Uterus (tissue), 2 donors: ENCODE measurements around the gene SKI.

Experiments
- POLR2A ChIP-seq, 2 donors: fragments of 450-650 bp; IDR thresholded peaks; one replicate each; pipeline ENCODE4 v1.6.1; 2016; ENCODE audit warnings: antibody characterized with exemption in 2 of 2, mild to moderate bottlenecking in 1 of 2, moderate library complexity in 1 of 2
- TF ChIP-seq, protein P1 (sequence below), 4 experiments: fragments of 200-600 bp in 2 of 4; fragments of 450-650 bp in 2 of 4; sonication (generic) in 2 of 4; IDR thresholded peaks; one replicate each; pipeline ENCODE4 v1.5.1; 2016 to 2019; ENCODE audit warnings: antibody characterized with exemption in 4 of 4, mild to moderate bottlenecking in 2 of 4, moderate library complexity in 1 of 4

DNA sequence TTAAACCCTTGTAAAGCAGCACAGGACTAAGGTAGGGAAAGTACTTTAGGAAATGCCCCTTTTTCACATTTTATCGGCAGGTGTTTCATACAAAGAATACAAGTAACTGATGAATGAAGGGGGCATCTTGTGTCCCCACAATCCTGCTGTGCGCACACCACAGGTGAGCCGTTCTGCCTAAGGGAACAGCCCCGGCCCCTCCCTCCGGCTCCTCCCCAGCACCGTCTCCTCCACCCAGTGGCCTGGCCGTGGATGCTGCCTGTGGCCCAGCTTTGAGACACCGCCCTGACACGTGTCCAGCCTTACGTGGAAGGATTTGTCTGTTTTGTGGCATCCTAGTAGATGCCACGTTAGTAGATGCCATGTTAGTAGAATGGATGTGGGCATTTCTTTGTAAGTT lies 46.4 kb upstream of the SKI start:
- TF ChIP-seq, protein P1, sequence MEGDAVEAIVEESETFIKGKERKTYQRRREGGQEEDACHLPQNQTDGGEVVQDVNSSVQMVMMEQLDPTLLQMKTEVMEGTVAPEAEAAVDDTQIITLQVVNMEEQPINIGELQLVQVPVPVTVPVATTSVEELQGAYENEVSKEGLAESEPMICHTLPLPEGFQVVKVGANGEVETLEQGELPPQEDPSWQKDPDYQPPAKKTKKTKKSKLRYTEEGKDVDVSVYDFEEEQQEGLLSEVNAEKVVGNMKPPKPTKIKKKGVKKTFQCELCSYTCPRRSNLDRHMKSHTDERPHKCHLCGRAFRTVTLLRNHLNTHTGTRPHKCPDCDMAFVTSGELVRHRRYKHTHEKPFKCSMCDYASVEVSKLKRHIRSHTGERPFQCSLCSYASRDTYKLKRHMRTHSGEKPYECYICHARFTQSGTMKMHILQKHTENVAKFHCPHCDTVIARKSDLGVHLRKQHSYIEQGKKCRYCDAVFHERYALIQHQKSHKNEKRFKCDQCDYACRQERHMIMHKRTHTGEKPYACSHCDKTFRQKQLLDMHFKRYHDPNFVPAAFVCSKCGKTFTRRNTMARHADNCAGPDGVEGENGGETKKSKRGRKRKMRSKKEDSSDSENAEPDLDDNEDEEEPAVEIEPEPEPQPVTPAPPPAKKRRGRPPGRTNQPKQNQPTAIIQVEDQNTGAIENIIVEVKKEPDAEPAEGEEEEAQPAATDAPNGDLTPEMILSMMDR (IDR thresholded peaks at IDR 0.05): no peak
- TF ChIP-seq POLR2A (IDR thresholded peaks at IDR 0.05): no peak
